ENCODE results near the gene HIVEP1. TPM values are rescaled to one million over a fixed set of nuclear protein-coding genes. Genes with fewer than 3 reads are reported as not detected.
"Not testable (repeated sequence)": the region's sequence is repeated elsewhere in the genome, so short reads cannot be mapped to it uniquely, and the experiment has no call there.

Gene HIVEP1
- total RNA-seq, 1 donor: 27.7 TPM

GRCh38 chr6:12082368-12082767 is 70.3 kb downstream of the HIVEP1 start:
- DNase-seq (ENCODE audit: low read depth in 2 of 3, low spot score in 2 of 3): no peak

- no peak for DNase-seq (ENCODE audit: low read depth in 2 of 3, low spot score in 2 of 3)
These were observed 71.2 kb downstream of the HIVEP1 start for GRCh38 chr6:12083302-12083701.

GRCh38 chr6:12083763-12084162 is 71.7 kb downstream of the HIVEP1 start:
- DNase-seq (ENCODE audit: low read depth in 2 of 3, low spot score in 2 of 3): no peak

- DNase-seq (ENCODE audit: low read depth in 2 of 3, low spot score in 2 of 3): no peak
These were observed 72.6 kb downstream of the HIVEP1 start for GRCh38 chr6:12084681-12085080.

DNA sequence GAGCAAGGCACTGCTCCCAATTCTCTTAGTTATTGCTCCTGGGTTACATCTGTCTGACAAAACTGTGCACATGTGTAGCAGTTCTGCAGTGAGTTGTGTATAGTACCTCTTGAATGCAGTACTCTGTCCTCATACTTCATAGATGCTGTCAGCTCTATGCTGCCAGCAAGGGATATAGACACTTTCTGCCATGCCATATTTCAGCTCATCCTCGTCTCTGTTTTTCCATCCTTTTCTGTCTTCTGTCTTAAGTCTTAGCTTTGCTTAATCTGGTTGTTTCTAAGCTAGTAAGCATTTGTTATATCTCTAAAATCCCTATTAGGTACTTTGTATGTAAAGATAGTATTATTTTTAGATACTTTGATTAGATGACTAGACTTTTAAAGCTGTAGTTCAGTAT is 76.4 kb downstream of the HIVEP1 start:
- no peak for DNase-seq (ENCODE audit: low read depth in 2 of 3, low spot score in 2 of 3)

GRCh38 chr6:12090714-12091113 is 78.6 kb downstream of the HIVEP1 start:
- no peak for DNase-seq (ENCODE audit: low read depth in 2 of 3, low spot score in 2 of 3)

GRCh38 chr6:12092762-12093161 is 80.7 kb downstream of the HIVEP1 start:
- DNase-seq (ENCODE audit: low read depth in 2 of 3, low spot score in 2 of 3): no peak

DNA sequence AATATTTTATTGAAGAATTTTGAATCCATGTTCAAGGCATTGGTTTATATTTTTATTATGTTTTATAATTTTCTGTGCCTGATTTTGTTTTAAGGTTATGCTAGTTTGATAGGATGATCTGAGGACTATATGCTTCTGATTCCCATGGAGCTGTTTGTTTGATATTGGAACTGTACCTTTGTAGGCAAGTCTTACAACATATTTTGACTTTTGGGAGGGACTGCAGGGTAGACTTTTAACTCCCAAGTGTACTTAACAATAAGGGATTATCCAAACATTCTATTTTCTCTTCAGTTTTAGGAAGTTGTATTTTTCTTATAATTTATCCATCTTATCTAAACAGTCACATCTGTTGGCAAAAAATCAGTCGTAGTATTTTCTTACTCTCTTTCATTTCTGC is 82.6 kb downstream of the HIVEP1 start:
- DNase-seq (ENCODE audit: low read depth in 2 of 3, low spot score in 2 of 3): no peak

- no peak for DNase-seq (ENCODE audit: low read depth in 2 of 3, low spot score in 2 of 3)
These were observed 84.2 kb downstream of the HIVEP1 start for GRCh38 chr6:12096342-12096741.

- no peak for DNase-seq (ENCODE audit: low read depth in 2 of 3, low spot score in 2 of 3)
These were observed 85.7 kb downstream of the HIVEP1 start for GRCh38 chr6:12097791-12098190.

GRCh38 chr6:12099623-12100338 is 87.7 kb downstream of the HIVEP1 start:
- DNase-seq (ENCODE audit: low read depth in 2 of 3, low spot score in 2 of 3): no peak

GRCh38 chr6:12101048-12101447 is 88.9 kb downstream of the HIVEP1 start:
- no peak for DNase-seq (ENCODE audit: low read depth in 2 of 3, low spot score in 2 of 3)

GRCh38 chr6:12101653-12102312 is 89.7 kb downstream of the HIVEP1 start:
- no peak for DNase-seq (ENCODE audit: low read depth in 2 of 3, low spot score in 2 of 3)

DNA sequence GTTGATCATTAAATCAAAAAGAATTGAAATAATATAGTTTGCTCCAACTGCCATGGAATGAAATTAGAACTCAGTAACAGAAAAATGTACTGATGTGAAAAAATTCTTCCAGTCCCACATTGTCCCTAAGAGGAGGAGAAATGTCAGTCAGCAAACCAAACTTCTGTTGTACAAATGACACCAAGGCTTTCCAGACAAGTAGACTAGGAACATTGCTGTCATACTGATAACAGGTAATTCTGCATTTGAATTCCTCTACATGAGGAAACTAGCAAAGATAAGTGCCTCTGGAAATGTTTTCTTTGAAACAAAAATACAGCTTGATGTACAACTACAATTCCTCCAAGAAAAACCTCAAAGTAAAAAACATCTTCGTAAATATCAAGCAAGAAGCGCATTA is 90.2 kb downstream of the HIVEP1 start:
- no peak for DNase-seq (ENCODE audit: low read depth in 2 of 3, low spot score in 2 of 3)

DNA sequence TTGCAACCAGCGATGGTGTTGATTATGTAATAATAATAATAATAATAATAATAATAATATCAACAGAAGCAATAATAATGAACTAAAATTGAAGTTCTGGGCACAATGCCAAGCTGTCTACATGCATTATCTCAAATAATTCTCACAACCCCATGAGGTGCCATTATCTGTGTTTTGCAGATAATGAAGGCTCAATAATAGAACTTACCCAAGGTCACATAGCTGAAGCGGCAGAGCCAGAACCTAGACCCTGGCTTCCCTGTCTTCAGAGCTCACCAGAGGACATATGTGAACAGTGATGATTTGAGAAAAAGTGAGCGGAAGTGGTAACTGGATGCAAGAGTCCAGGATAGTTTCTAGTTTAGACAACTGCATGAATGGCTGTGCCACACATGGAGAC is 91.0 kb downstream of the HIVEP1 start:
- no peak for DNase-seq (ENCODE audit: low read depth in 2 of 3, low spot score in 2 of 3)

DNA sequence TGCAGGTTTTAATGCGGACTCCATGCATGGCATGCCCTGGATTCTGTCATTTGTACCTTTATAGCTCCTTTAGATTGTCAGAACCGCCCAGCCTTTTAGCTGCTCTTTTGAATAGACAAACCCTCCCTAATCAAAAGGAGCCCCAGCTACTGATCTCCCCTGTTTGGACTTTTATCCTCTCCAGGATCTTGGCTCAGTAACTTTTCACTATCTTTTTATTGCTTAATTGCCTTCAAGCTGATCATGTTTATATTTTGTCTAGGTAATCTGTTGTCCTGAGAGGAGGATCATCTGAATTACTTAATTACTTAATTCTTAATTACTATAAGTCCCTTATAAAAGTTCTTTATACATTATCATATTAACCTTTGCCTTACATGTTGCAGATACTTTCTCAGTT is 93.2 kb downstream of the HIVEP1 start:
- DNase-seq (ENCODE audit: low read depth in 2 of 3, low spot score in 2 of 3): no peak

DNA sequence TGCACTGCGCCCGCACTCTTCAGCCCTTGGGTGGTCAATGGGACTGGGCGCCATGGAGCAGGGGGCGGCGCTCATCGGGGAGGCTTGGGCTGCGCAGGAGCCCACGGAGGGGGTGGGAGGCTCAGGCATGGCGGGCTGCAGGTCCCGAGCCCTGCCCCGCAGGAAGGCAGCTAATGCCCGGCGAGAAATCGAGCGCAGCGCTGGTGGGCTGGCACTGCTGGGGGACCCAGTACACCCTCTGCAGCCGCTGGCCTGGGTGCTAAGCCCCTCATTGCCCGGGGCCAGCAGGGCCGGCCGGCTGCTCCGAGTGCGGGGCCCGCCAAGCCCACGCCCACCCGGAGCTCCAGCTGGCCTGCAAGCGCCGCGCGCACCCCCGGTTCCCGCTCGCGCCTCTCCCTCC is 96.3 kb downstream of the HIVEP1 start:
- not testable (repeated sequence) for DNase-seq (ENCODE audit: low read depth in 2 of 3, low spot score in 2 of 3)

- DNase-seq (ENCODE audit: low read depth in 2 of 3, low spot score in 2 of 3): peak in 1 of 3 donors; percentile 63
These were observed 98.6 kb downstream of the HIVEP1 start for GRCh38 chr6:12110523-12111362.

DNA sequence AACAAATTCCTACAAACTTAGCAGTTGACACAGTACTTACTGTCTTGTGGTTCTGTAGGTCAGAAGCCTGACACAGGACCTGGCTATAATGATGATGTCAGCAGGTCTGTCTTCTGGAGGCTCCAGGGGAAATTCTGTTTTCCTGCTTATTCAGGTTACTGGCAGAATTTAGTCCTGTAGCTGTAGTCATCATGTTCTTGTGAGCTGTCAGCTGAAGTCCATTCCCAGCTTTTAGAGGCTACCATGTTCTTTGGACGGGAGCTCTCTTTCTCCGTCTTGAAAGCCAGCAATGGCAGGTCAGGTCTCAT is 99.2 kb downstream of the HIVEP1 start:
- no peak for DNase-seq (ENCODE audit: low read depth in 2 of 3, low spot score in 2 of 3)

GRCh38 chr6:12112540-12113189 is 100.6 kb downstream of the HIVEP1 start:
- no peak for DNase-seq (ENCODE audit: low read depth in 2 of 3, low spot score in 2 of 3)

DNA sequence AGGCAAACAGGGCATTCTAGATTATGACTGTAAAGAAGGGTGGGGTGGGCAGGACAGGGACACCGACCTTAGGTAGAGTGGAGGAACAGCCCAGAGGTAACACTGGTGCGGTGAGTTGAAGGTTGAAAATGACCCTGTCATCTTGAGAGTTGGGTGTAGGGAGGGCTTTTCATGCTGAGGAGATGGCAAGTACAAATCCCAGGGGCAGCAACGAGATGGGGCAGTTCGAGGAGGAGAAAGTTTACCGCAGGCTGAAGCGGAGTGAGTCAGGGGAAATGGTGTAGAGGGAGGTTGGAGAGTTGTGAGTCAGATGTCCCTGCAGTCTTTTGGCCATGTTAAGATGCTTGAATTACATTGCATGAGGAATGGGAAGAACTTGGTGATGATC is 101.1 kb downstream of the HIVEP1 start:
- no peak for DNase-seq (ENCODE audit: low read depth in 2 of 3, low spot score in 2 of 3)
